ENCODE data around the gene STK38.

STK38 gene

GRCh38 chr6:36563237-36563927 lies 16.1 kb upstream of the STK38 start:
- DNase-seq (ENCODE audit: low read depth) = no peak
- TF ChIP-seq CTCF (IDR thresholded peaks at IDR 0.05; ENCODE audit: control insufficient read depth, extremely low read depth, insufficient read depth) = no peak
- H3K4me3 ChIP-seq (ENCODE audit: low read depth, low read length) = no peak overlapping the region

DNA sequence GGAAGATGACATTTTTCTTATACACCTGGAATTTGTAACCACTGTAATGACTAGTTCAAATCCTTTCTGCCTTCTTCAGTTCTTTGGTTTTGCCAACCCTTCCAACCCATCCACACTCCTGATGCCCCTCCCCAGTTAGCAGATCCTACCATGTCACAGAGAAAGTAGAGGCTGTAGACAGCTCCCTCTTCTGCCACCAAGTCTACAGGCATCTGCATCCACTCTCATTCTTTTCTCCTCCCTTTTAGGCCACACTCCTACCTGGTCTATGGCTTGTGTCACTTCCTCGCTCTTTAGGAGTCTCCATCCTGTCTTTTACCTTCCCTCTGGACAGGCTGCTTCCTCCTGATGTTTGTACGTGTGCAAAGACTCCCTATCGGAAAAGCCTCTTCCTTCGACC lies 13.5 kb upstream of the STK38 start:
- H3K4me3 ChIP-seq (ENCODE audit: low read depth, low read length) = no peak overlapping the region
- TF ChIP-seq CTCF (IDR thresholded peaks at IDR 0.05; ENCODE audit: control insufficient read depth, extremely low read depth, insufficient read depth) = no peak
- no peak for DNase-seq (ENCODE audit: low read depth)

DNA sequence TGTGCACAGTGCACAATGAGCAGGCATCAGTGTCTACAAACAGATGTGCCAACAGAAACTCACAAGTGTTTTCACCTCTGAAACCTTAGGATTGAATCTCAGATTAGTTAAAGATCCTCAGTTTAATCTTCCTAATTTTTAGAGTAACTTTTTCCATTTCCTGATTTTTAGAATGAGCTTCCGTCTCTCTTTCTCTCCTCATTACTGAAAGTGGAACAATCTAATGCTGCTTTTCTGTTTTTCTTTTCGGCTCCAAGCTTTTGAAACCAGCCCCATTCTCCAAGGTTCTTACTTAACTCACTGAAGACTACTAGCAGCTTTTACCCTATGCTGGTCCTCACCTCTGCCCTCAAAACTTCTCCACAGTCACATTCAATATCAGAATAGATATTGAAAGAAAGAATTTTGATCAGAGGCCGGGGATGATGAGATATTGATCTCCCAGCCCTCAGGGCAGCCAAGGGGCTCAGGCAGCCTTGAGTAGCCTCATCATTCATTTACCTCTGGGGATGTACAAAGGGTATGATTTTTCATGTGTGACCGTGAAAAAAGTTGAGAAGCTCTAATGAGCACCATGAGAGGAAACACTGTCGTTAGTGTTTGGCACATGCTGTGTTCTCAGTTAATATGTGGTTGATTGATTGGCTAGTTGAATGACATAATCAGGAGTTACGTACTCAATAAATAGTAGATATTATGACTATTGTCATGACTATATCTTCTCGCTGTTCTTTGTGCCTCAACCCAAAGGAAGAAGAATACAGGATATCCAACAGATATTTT lies 11.9 kb upstream of the STK38 start:
- TF ChIP-seq CTCF (IDR thresholded peaks at IDR 0.05; ENCODE audit: control insufficient read depth, extremely low read depth, insufficient read depth) = no peak
- no peak for DNase-seq (ENCODE audit: low read depth)

DNA sequence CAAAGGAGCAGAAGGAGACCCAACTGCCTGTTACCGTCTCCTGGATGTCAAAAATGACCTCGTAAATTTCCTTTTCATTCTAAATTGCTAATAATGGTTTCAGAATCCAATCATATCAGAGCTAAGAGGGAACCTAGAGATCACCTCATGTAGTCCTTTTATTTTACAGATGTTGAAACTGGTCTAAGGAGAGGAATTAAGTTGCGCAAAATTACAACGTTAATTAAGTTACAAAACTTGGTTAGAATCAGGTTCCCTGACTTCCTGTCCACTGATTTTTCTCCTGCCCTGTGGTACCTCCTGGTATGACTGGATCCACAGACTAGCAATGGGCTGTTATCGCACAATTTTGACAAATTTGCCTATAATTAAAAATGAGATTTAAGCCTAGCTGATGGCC lies 9.0 kb upstream of the STK38 start:
- DNase-seq (ENCODE audit: low read depth) = no peak
- TF ChIP-seq CTCF (IDR thresholded peaks at IDR 0.05; ENCODE audit: control insufficient read depth, extremely low read depth, insufficient read depth) = no peak
- H3K4me3 ChIP-seq (ENCODE audit: low read depth, low read length) = no peak overlapping the region

More for the DNA sequence above, 11.9 kb upstream of the STK38 start:
- no peak overlapping the region for H3K4me3 ChIP-seq (ENCODE audit: low read depth, low read length)

DNA sequence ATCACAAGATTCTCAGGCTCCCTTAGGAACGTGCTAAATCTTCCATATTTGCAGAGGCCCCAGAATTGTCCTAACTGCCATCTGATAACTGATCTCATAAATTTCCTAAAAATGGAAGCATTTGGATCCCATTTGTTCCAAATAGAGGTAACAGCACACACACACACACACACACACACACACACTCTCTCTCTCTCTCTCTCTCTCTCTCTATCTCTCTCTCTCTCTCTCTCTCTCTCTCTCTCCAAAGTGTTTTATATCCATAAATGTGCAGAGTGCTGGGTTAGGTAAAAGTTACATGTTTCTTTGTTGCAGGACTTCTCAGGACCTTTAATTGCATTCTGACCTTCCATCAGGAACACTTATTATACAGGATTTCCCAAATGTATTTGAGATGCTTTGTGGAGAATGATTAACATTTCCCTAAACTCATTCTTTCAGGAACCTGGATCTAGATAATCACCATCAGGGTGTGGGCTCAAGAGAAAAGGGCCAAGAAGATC lies 8.5 kb upstream of the STK38 start:
- no peak overlapping the region for H3K4me3 ChIP-seq (ENCODE audit: low read depth, low read length)
- no peak for DNase-seq (ENCODE audit: low read depth)
- TF ChIP-seq CTCF (IDR thresholded peaks at IDR 0.05; ENCODE audit: control insufficient read depth, extremely low read depth, insufficient read depth) = no peak

GRCh38 chr6:36550473-36551000 lies 3.3 kb upstream of the STK38 start:
- no peak for TF ChIP-seq CTCF (IDR thresholded peaks at IDR 0.05; ENCODE audit: control insufficient read depth, extremely low read depth, insufficient read depth)
- H3K4me3 ChIP-seq (ENCODE audit: low read depth, low read length) = no peak overlapping the region
- no peak for DNase-seq (ENCODE audit: low read depth)
